HepG2 (cell line): Measurements from ENCODE around the gene PACS1. TPM values are rescaled to one million over a fixed set of nuclear protein-coding genes. Genes with fewer than 3 reads are reported as not detected.
A peak's percentile ranks its signal among the peaks of the same experiment; 100 is the strongest.

Experiments
- EEA1 ChIP-seq: sonication (generic); formaldehyde crosslinking; IDR thresholded peaks from 2 replicates; pipeline ENCODE4 v1.5.1; 2020; ENCODE audit warnings: mild to moderate bottlenecking, missing genetic modification reagents, borderline replicate concordance
- ESRRA ChIP-seq: sonication (generic); formaldehyde crosslinking; IDR thresholded peaks from 2 replicates; pipeline ENCODE4 v1.5.1; 2020; ENCODE audit warnings: mild to moderate bottlenecking, low read depth, missing genetic modification reagents
- GLI4 ChIP-seq: sonication (generic); formaldehyde crosslinking; IDR thresholded peaks from 2 replicates; pipeline ENCODE4 v1.5.1; 2020; ENCODE audit warnings: missing genetic modification reagents, mild to moderate bottlenecking, moderate library complexity, borderline replicate concordance
- HCFC1 ChIP-seq: fragments of 150-350 bp; IDR thresholded peaks from 2 replicates; pipeline ENCODE4 v1.6.1; 2014; ENCODE audit warnings: low read depth, low read length
- KDM3A ChIP-seq: IDR thresholded peaks from 2 replicates; pipeline ENCODE4 v1.6.1; 2018; ENCODE audit warnings: low read depth, missing compliant biosample characterization
- MTA1 ChIP-seq: sonication (generic); formaldehyde crosslinking; IDR thresholded peaks from 2 replicates; pipeline ENCODE4 v1.4.0; 2020; ENCODE audit warnings: missing genetic modification reagents, mild to moderate bottlenecking, borderline replicate concordance
- MTF1 ChIP-seq: sonication (generic); formaldehyde crosslinking; IDR thresholded peaks from 2 replicates; pipeline ENCODE4 v1.5.0; 2020; ENCODE audit warnings: missing genetic modification reagents
- NFYC ChIP-seq: IDR thresholded peaks from 2 replicates; pipeline ENCODE4 v1.6.1; 2016; ENCODE audit warnings: missing genetic modification reagents, missing compliant biosample characterization
- NPAS2 ChIP-seq: sonication (generic); formaldehyde crosslinking; IDR thresholded peaks from 2 replicates; pipeline ENCODE4 v1.8.0; 2022; ENCODE audit warnings: mild to moderate bottlenecking, missing genetic modification reagents, borderline replicate concordance
- ONECUT2 ChIP-seq: sonication (generic); formaldehyde crosslinking; IDR thresholded peaks from 2 replicates; pipeline ENCODE4 v1.4.0; 2020; ENCODE audit warnings: missing genetic modification reagents
- TGIF2 ChIP-seq: IDR thresholded peaks from 2 replicates; pipeline ENCODE4 v1.6.1; 2016; ENCODE audit warnings: control low read depth, missing compliant biosample characterization
- ZBTB20 ChIP-seq: sonication (generic); formaldehyde crosslinking; IDR thresholded peaks from 2 replicates; pipeline ENCODE4 v1.8.1; 2023; ENCODE audit warnings: missing genetic modification reagents, low read depth, mild to moderate bottlenecking, borderline replicate concordance
- ZNF282 ChIP-seq: fragments of 450-650 bp; IDR thresholded peaks from 2 replicates; pipeline ENCODE4 v1.6.1; 2018; ENCODE audit not compliant: partially characterized antibody
- ZNF33B ChIP-seq: sonication (generic); formaldehyde crosslinking; IDR thresholded peaks from 2 replicates; pipeline ENCODE4 v1.5.1; 2020; ENCODE audit warnings: mild to moderate bottlenecking, missing genetic modification reagents
- ZNF557 ChIP-seq: sonication (generic); formaldehyde crosslinking; IDR thresholded peaks from 2 replicates; pipeline ENCODE4 v1.4.0; 2020; ENCODE audit warnings: missing genetic modification reagents
- ZNF563 ChIP-seq: sonication (generic); formaldehyde crosslinking; IDR thresholded peaks from 2 replicates; pipeline ENCODE4 v1.8.0; 2022; ENCODE audit warnings: mild to moderate bottlenecking, moderate library complexity, missing genetic modification reagents
- ZNF704 ChIP-seq: sonication (generic); formaldehyde crosslinking; IDR thresholded peaks from 2 replicates; pipeline ENCODE4 v1.8.1; 2023; ENCODE audit warnings: mild to moderate bottlenecking, inconsistent platforms, moderate library complexity, missing genetic modification reagents, borderline replicate concordance
- ZNF781 ChIP-seq: sonication (generic); formaldehyde crosslinking; IDR thresholded peaks from 2 replicates; pipeline ENCODE4 v1.5.1; 2020; ENCODE audit warnings: borderline replicate concordance, mild to moderate bottlenecking, missing genetic modification reagents; ENCODE audit errors: not compliant biosample characterization
- polyA plus RNA-seq, 8 experiments: library from polyadenylated mRNA; depleted of rRNA in 3 of 8; stranded (reverse) in 7 of 8; unstranded in 1 of 8; fragments of >200 nt; fragmentation: Illumina TruSeq in 4 of 8; extraction: Trizol in 4 of 8; gene quantifications; 2 replicates each; pipeline versions ENCODE4 v1.2.1 to v1.2.3, GENCODE V29; 2011 to 2016; ENCODE audit warnings: low read depth in 4 of 8, missing spikeins in 1 of 8, mixed read lengths in 1 of 8; ENCODE audit not compliant: insufficient read depth in 1 of 8
- total RNA-seq, 5 experiments: library from RNA; depleted of rRNA; stranded (reverse); fragments of >200 nt; fragmentation: Illumina TruSeq; extraction: Trizol; gene quantifications; 2 replicates each; pipeline ENCODE4 v1.2.3, GENCODE V29; 2016; ENCODE audit warnings: low read depth in 1 of 5
- TF ChIP-seq, protein P1 (sequence below): sonication (generic); formaldehyde crosslinking; IDR thresholded peaks from 2 replicates; pipeline ENCODE4 v1.8.0; 2022; ENCODE audit warnings: mild to moderate bottlenecking, missing genetic modification reagents; ENCODE audit not compliant: insufficient replicate concordance
- TF ChIP-seq, protein P2 (sequence below), 2 experiments: sonication (generic) in 1 of 2; formaldehyde crosslinking in 1 of 2; IDR thresholded peaks; 2 replicates each; pipeline versions ENCODE4 v1.6.1 to v1.9.0; 2014 to 2022; ENCODE audit warnings: antibody characterized with exemption in 1 of 2, borderline replicate concordance in 1 of 2, inconsistent platforms in 1 of 2, low read depth in 1 of 2, missing genetic modification reagents in 1 of 2

The PACS1 gene
- total and polyA plus RNA-seq, 2 of the 13 experiments (the other 11 are each of a cell fraction or from before 2014, with no cell fraction given) = 7.6 to 8.6 TPM

DNA sequence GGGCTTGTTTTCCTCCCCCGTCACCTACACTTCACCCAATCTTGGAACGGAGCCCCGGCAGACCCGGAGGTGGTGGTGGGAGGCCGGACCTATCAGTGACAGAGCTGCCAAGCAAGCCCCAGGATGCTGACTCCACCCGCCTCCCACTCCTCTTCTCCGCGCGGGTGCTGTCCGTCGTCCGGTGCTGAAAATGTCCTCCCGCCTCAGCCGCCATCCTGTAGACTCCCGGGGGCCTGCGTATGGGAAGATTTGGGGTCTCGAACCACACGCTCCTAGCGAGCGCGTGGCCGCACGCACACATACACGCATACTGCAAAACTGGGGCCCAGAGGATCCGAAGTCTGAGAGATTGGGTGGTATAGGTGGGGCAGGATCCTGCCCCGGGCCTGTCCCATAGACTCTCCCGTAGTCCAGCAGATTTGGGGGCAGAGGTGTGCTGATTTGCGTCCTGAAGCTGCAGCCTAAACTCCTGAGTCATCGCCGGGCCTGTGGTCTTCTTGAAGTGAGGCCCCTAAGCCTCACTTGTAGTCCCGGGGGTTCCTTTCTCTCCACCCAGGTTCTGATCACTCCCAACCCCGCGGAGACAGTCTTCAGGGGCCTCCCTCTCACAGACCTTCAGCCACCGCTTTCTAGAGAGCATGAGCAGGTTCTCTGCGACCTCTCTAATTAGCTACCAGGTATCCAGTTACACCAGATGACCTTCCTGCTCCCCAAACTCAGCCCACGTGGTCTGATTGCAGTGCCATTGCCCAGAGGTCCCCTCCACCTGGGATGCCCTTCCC is 219.7 kb downstream of the PACS1 start (continued):
- TF ChIP-seq, protein P1, sequence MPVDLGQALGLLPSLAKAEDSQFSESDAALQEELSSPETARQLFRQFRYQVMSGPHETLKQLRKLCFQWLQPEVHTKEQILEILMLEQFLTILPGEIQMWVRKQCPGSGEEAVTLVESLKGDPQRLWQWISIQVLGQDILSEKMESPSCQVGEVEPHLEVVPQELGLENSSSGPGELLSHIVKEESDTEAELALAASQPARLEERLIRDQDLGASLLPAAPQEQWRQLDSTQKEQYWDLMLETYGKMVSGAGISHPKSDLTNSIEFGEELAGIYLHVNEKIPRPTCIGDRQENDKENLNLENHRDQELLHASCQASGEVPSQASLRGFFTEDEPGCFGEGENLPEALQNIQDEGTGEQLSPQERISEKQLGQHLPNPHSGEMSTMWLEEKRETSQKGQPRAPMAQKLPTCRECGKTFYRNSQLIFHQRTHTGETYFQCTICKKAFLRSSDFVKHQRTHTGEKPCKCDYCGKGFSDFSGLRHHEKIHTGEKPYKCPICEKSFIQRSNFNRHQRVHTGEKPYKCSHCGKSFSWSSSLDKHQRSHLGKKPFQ = no peak
- TF ChIP-seq ONECUT2 = no peak
- TF ChIP-seq ZNF704 (CRISPR knock-in tag) = peak; percentile 43; the same call in 1 of the 2 replicates
- TF ChIP-seq ZBTB20 = peak; percentile 83; the same call in 1 of the 2 replicates
- peak; percentile 38; the same call in 1 of the 2 replicates for TF ChIP-seq ESRRA (CRISPR knock-in tag)
- TF ChIP-seq NPAS2 (CRISPR knock-in tag) = no peak
- no peak for TF ChIP-seq ZNF282
- TF ChIP-seq MTA1 (CRISPR knock-in tag) = no peak
- TF ChIP-seq, protein P2, sequence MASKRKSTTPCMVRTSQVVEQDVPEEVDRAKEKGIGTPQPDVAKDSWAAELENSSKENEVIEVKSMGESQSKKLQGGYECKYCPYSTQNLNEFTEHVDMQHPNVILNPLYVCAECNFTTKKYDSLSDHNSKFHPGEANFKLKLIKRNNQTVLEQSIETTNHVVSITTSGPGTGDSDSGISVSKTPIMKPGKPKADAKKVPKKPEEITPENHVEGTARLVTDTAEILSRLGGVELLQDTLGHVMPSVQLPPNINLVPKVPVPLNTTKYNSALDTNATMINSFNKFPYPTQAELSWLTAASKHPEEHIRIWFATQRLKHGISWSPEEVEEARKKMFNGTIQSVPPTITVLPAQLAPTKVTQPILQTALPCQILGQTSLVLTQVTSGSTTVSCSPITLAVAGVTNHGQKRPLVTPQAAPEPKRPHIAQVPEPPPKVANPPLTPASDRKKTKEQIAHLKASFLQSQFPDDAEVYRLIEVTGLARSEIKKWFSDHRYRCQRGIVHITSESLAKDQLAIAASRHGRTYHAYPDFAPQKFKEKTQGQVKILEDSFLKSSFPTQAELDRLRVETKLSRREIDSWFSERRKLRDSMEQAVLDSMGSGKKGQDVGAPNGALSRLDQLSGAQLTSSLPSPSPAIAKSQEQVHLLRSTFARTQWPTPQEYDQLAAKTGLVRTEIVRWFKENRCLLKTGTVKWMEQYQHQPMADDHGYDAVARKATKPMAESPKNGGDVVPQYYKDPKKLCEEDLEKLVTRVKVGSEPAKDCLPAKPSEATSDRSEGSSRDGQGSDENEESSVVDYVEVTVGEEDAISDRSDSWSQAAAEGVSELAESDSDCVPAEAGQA (IDR thresholded peaks at IDR 0.05; ENCODE audit: low read depth) = no peak
- TF ChIP-seq, protein P2 (CRISPR knock-in tag; IDR thresholded peaks at IDR 0.05; ENCODE audit: borderline replicate concordance) = no peak
- no peak; the same call in 1 of the 2 replicates for TF ChIP-seq MTF1 (CRISPR knock-in tag)
- TF ChIP-seq TGIF2 (CRISPR knock-in tag) = peak; percentile 95
- TF ChIP-seq KDM3A (CRISPR knock-in tag) = 0 out of 2 replicates have a peak, but pooled peaks have one; percentile 39
- TF ChIP-seq ZNF33B = no peak
- no peak for TF ChIP-seq NFYC
- no peak for TF ChIP-seq ZNF557 (CRISPR knock-in tag)
- 0 out of 2 replicates have a peak, but pooled peaks have one; percentile 64 for TF ChIP-seq EEA1 (CRISPR knock-in tag)
- TF ChIP-seq GLI4 (CRISPR knock-in tag) = peak; percentile 61; the same call in 1 of the 2 replicates
- peak; percentile 90 for TF ChIP-seq ZNF781 (CRISPR knock-in tag)
- peak; percentile 89 for TF ChIP-seq ZNF563
- no peak for TF ChIP-seq HCFC1
